HFFc6 (cell line): ENCODE data around the gene UPB1. TPM values are rescaled to one million over a fixed set of nuclear protein-coding genes. Genes with fewer than 3 reads are reported as not detected.
A peak's percentile ranks its signal among the peaks of the same experiment; 100 is the strongest.

Experiments
- DNase-seq: peaks from one replicate; pipeline ENCODE4 v3.0.0-alpha.2; 2018
- H3K27ac Mint-ChIP-seq: 2 replicates; pipeline ENCODE4 v1.8.0; 2020; ENCODE audit warnings: mild to moderate bottlenecking, mixed read lengths
- H3K27me3 Mint-ChIP-seq: 2 replicates; pipeline ENCODE4 v1.8.0; 2021; ENCODE audit warnings: mild to moderate bottlenecking, moderate library complexity, mixed read lengths; ENCODE audit not compliant: insufficient read depth
- H3K36me3 Mint-ChIP-seq: 2 replicates; pipeline ENCODE4 v1.8.0; 2021; ENCODE audit warnings: low read depth, mixed read lengths
- H3K4me1 Mint-ChIP-seq: 2 replicates; pipeline ENCODE4 v1.8.0; 2020; ENCODE audit warnings: low read depth, mixed read lengths
- H3K4me3 Mint-ChIP-seq: 2 replicates; pipeline ENCODE4 v1.8.0; 2020; ENCODE audit warnings: mild to moderate bottlenecking, moderate library complexity, mixed read lengths
- H3K9me3 Mint-ChIP-seq: 2 replicates; pipeline ENCODE4 v1.8.0; 2020; ENCODE audit warnings: mild to moderate bottlenecking, mixed read lengths
- CTCF ChIP-seq: fragments of 200-600 bp; sonication (generic); IDR thresholded peaks from 2 replicates; pipeline ENCODE4 v1.5.0; 2021; ENCODE audit warnings: antibody characterized with exemption, mild to moderate bottlenecking
- total RNA-seq, 6 experiments: library from RNA; stranded (reverse); fragmentation: NEBNext Ultra II Directional; extraction: Animal tissue kit (Norgen Biotek cat#: 25700); gene quantifications; 2 replicates in 1 of 6; 3 replicates in 5 of 6; pipeline ENCODE4 v1.2.3, GENCODE V29; 2021

The UPB1 gene
- total RNA-seq, 6 experiments from 2014 or later, result 0.07 to 0.14 (median 0.12) TPM; not detected in 2

- Mint-ChIP-seq H3K36me3 (peaks cover 26% of the 10 kb centered on the region), H3K4me3 (no peak overlapping the region), H3K27ac (no peak overlapping the region), H3K27me3 (peaks cover 3% of the 10 kb centered on the region), H3K4me1 (peaks cover 33% of the 10 kb centered on the region), H3K9me3 (no peaks in the 10 kb centered on the region)
- TF ChIP-seq CTCF, result no peak
- DNase-seq, result no peak
Observed at GRCh38 chr22:24559471-24559870, 64.3 kb downstream of the UPB1 start.

- Mint-ChIP-seq H3K4me1 (peaks cover 28% of the 10 kb centered on the region), H3K36me3 (peaks cover 11% of the 10 kb centered on the region), H3K27ac (no peak overlapping the region), H3K9me3 (no peaks in the 10 kb centered on the region), H3K4me3 (no peak overlapping the region), H3K27me3 (no peaks in the 10 kb centered on the region)
- TF ChIP-seq CTCF, result no peak
- DNase-seq, result no peak
Observed at GRCh38 chr22:24563246-24563645, 68.1 kb downstream of the UPB1 start.

GRCh38 chr22:24564376-24565058, 69.4 kb downstream of the UPB1 start:
- Mint-ChIP-seq H3K36me3 (peaks cover 9% of the 10 kb centered on the region; the same call in 1 of the 2 replicates), H3K4me1 (peaks cover 17% of the 10 kb centered on the region), H3K27ac (peak overlapping the region; percentile 23), H3K4me3 (no peak overlapping the region), H3K27me3 (no peaks in the 10 kb centered on the region), H3K9me3 (no peaks in the 10 kb centered on the region)
- no peak for DNase-seq
- TF ChIP-seq CTCF, result no peak

- Mint-ChIP-seq H3K27ac (no peak overlapping the region), H3K4me1 (peaks cover 17% of the 10 kb centered on the region), H3K36me3 (peaks cover 14% of the 10 kb centered on the region; the same call in 1 of the 2 replicates), H3K4me3 (no peak overlapping the region), H3K9me3 (no peaks in the 10 kb centered on the region), H3K27me3 (no peaks in the 10 kb centered on the region)
- no peak for DNase-seq
- no peak for TF ChIP-seq CTCF
Observed at GRCh38 chr22:24565077-24565476, 69.9 kb downstream of the UPB1 start.

GRCh38 chr22:24566899-24567511, 71.9 kb downstream of the UPB1 start:
- DNase-seq, result no peak

More at GRCh38 chr22:24566899-24567511, 71.9 kb downstream of the UPB1 start:
- no peak for TF ChIP-seq CTCF
- Mint-ChIP-seq H3K4me3 (no peak overlapping the region), H3K36me3 (peaks cover 21% of the 10 kb centered on the region), H3K9me3 (no peaks in the 10 kb centered on the region), H3K27me3 (no peaks in the 10 kb centered on the region; the same call in 1 of the 2 replicates), H3K4me1 (peaks cover 17% of the 10 kb centered on the region), H3K27ac (peak overlapping the region; percentile 40; the same call in 1 of the 2 replicates)
